HepG2 (cell line): Measurements from ENCODE around the gene SMYD1. TPM values are rescaled to one million over a fixed set of nuclear protein-coding genes. Genes with fewer than 3 reads are reported as not detected.

Experiments
- ATAC-seq: fragments of 200-7000 bp; cut with Tn5 transposase; 3 replicates; pipeline ENCODE4 v1.9.1; 2020; ENCODE audit warnings: mild to moderate bottlenecking, moderate library complexity
- BruUV-seq: library from RNA; stranded (reverse); fragments of 400-500 nt; replicated peaks from 2 replicates; lab custom pipeline; 2021; lab: Mats Ljungman, UMichigan
- CTCF ChIA-PET: fragments of 300-600 bp; formaldehyde crosslinking; extraction: SDS; loops from one replicate; lab custom pipeline; 2021; ENCODE audit warnings: low total read pairs, inconsistent platforms, low intra/inter-chr PET ratio; lab: Yijun Ruan, JAX
- POLR2A ChIA-PET: fragments of 350-600 bp; sonication (Branson Sonifier 250); formaldehyde crosslinking; loops from one replicate; lab custom pipeline; 2020; ENCODE audit warnings: antibody characterized with exemption, inconsistent platforms; lab: Yijun Ruan, JAX
- DNase-seq: peaks from one replicate; pipeline ENCODE4 v3.0.0-alpha.2; 2015; ENCODE audit warnings: low spot score
- FAIRE-seq: peaks from 3 replicates; lab custom pipeline; 2011; peaks lifted over from hg19 to GRCh38; lab: Jason Lieb, UNC
- H2AFZ ChIP-seq: one replicate; pipeline ENCODE4 v1.6.1; 2011; ENCODE audit warnings: low read length, inconsistent platforms
- H3K27ac ChIP-seq: fragments of 300-600 bp; 3 replicates; pipeline ENCODE4 v1.8.0; 2011; ENCODE audit warnings: mixed run types, mild to moderate bottlenecking, mixed read lengths, low read length, inconsistent platforms; ENCODE audit not compliant: insufficient read depth; ENCODE audit errors: extremely low read length
- H3K27me3 ChIP-seq, 2 experiments: fragments of 200-600 bp in 1 of 2; 2 replicates in 1 of 2; 3 replicates in 1 of 2; pipeline versions ENCODE4 v1.6.0 to v1.8.0; 2011; ENCODE audit warnings: low read length in 2 of 2, mild to moderate bottlenecking in 2 of 2, moderate library complexity in 2 of 2, inconsistent platforms in 1 of 2; ENCODE audit not compliant: insufficient read depth in 2 of 2, control insufficient read depth in 1 of 2
- H3K36me3 ChIP-seq, 2 experiments: fragments of 200-600 bp in 1 of 2; replicated peaks in 1 of 2; 2 replicates in 1 of 2; 3 replicates in 1 of 2; pipeline versions ENCODE4 v1.5.1 to v1.8.0; 2011; ENCODE audit warnings: low read length in 2 of 2, inconsistent platforms in 1 of 2; ENCODE audit not compliant: insufficient read depth in 2 of 2, control insufficient read depth in 1 of 2
- H3K4me1 ChIP-seq: 2 replicates; pipeline ENCODE4 v1.5.1; 2012; ENCODE audit warnings: low read length, inconsistent platforms; ENCODE audit not compliant: insufficient read depth
- H3K4me2 ChIP-seq: 2 replicates; pipeline ENCODE4 v1.6.0; 2011; ENCODE audit warnings: low read depth, low read length, inconsistent platforms
- H3K4me3 ChIP-seq, 3 experiments: fragments of 200-600 bp in 1 of 3; sonication (generic), shearing (Covaris generic) in 1 of 3; replicated peaks in 1 of 3; 2 replicates each; pipeline ENCODE4 v1.5.1; 2011 to 2016; ENCODE audit warnings: low read length in 3 of 3, inconsistent platforms in 2 of 3, low read depth in 2 of 3, mild to moderate bottlenecking in 2 of 3, control low read depth in 1 of 3, mixed read lengths in 1 of 3; ENCODE audit not compliant: insufficient read depth in 1 of 3
- H3K79me2 ChIP-seq: one replicate; pipeline ENCODE4 v1.6.1; 2011; ENCODE audit warnings: low read length, inconsistent platforms; ENCODE audit not compliant: insufficient read depth
- H3K9ac ChIP-seq: 2 replicates; pipeline ENCODE4 v1.6.0; 2011; ENCODE audit warnings: mild to moderate bottlenecking, low read depth, low read length, inconsistent platforms; ENCODE audit not compliant: insufficient read depth
- H3K9me3 ChIP-seq: 2 replicates; pipeline ENCODE4 v1.5.1; 2012; ENCODE audit warnings: mild to moderate bottlenecking, low read length
- H4K20me1 ChIP-seq: 2 replicates; pipeline ENCODE4 v1.6.0; 2011; ENCODE audit warnings: inconsistent platforms, mild to moderate bottlenecking, low read length, moderate library complexity; ENCODE audit not compliant: insufficient read depth
- ATF1 ChIP-seq: IDR thresholded peaks from 2 replicates; pipeline ENCODE4 v1.6.1; 2016; ENCODE audit warnings: mild to moderate bottlenecking, control low read depth
- BCLAF1 ChIP-seq: fragments of 450-650 bp; IDR thresholded peaks from 2 replicates; pipeline ENCODE4 v1.6.1; 2017; ENCODE audit warnings: mild to moderate bottlenecking
- CSRNP1 ChIP-seq: sonication (generic); formaldehyde crosslinking; IDR thresholded peaks from 2 replicates; pipeline ENCODE4 v1.8.1; 2023; ENCODE audit warnings: mild to moderate bottlenecking, missing genetic modification reagents
- POLR2AphosphoS5 ChIP-seq: IDR thresholded peaks from 2 replicates; pipeline ENCODE4 v1.6.1; 2012; ENCODE audit warnings: low read depth, low read length
- ZBTB14 ChIP-seq: sonication (generic); formaldehyde crosslinking; IDR thresholded peaks from 2 replicates; pipeline ENCODE4 v1.4.0; 2020; ENCODE audit warnings: missing genetic modification reagents
- WGBS: methylation state at CpG from one replicate; pipeline ENCODE4 v1.1.6; 2017; ENCODE audit warnings: low lambda C conversion rate; 5-methylcytosine and 5-hydroxymethylcytosine counted together
- in situ Hi-C: cut with HindIII; loops from 2 replicates; pipeline ENCODE4 v1.10.0; 2017; ENCODE audit warnings: low pct_unique_long_range_greater_than_20kb; ENCODE audit not compliant: extremely low pct_ligation_motif_present
- intact Hi-C: fragments of 100-400 bp; cut with micrococcal nuclease; formaldehyde crosslinking; loops from one replicate; pipeline ENCODE4 v1.10.0; 2022; ENCODE audit not compliant: unreplicated experiment
- polyA plus RNA-seq, 8 experiments: library from polyadenylated mRNA; depleted of rRNA in 3 of 8; stranded (reverse) in 7 of 8; unstranded in 1 of 8; fragments of >200 nt; fragmentation: Illumina TruSeq in 4 of 8; extraction: Trizol in 4 of 8; gene quantifications; 2 replicates each; pipeline versions ENCODE4 v1.2.1 to v1.2.3, GENCODE V29; 2011 to 2016; ENCODE audit warnings: low read depth in 4 of 8, missing spikeins in 1 of 8, mixed read lengths in 1 of 8; ENCODE audit not compliant: insufficient read depth in 1 of 8
- total RNA-seq, 5 experiments: library from RNA; depleted of rRNA; stranded (reverse); fragments of >200 nt; fragmentation: Illumina TruSeq; extraction: Trizol; gene quantifications; 2 replicates each; pipeline ENCODE4 v1.2.3, GENCODE V29; 2016; ENCODE audit warnings: low read depth in 1 of 5

SMYD1 gene
- total and polyA plus RNA-seq, 2 of the 13 experiments (the other 11 are each of a cell fraction or from before 2014, with no cell fraction given): not detected

- ChIA-PET CTCF (no interaction called here), POLR2A (interaction anchor here (0.8 to 1.8 kb wide), 6 partner anchors 11 to 91 kb away, joined by 3 to 7 read pairs (median 4); partner anchors contain the start of genes FABP1 and RNU2-63P)
- no peak overlapping the region for H3K4me3 ChIP-seq
- DNase-seq: no peak
- peaks cover 5% of the 10 kb centered on the region for H3K79me2 ChIP-seq
- no peak for TF ChIP-seq ZBTB14 (CRISPR knock-in tag)
- TF ChIP-seq POLR2AphosphoS5: 0 out of 2 replicates have a peak, but pooled peaks have one; percentile 18
- ATAC-seq: no peak
- no peaks in the 10 kb centered on the region for H3K27me3 ChIP-seq
- no peak overlapping the region for H2AFZ ChIP-seq
- in situ Hi-C loops (no loop called here), intact Hi-C loops (no loop called here)
- H3K4me1 ChIP-seq: peaks cover 24% of the 10 kb centered on the region
- no peaks in the 10 kb centered on the region for H4K20me1 ChIP-seq
- FAIRE-seq: no peak
- BruUV-seq: no TSS peak
- WGBS: over 99% methylated on average over 3 of the region's 3 CpGs
- H3K4me2 ChIP-seq: no peak overlapping the region
- H3K27ac ChIP-seq: no peak overlapping the region
- H3K9me3 ChIP-seq: no peaks in the 10 kb centered on the region
- no peak overlapping the region for H3K9ac ChIP-seq
- H3K36me3 ChIP-seq: no peaks in the 10 kb centered on the region
Observed at GRCh38 chr2:88048541-88048940, 19.1 kb upstream of the SMYD1 start.

GRCh38 chr2:88049622-88050021 lies 18.0 kb upstream of the SMYD1 start:
- peaks cover 34% of the 10 kb centered on the region for H3K4me1 ChIP-seq
- H3K36me3 ChIP-seq: 0 out of 5 replicates have a peak, but pooled peaks cover 0 to 1% of the 10 kb centered on the region in 2 experiments
- H3K4me3 ChIP-seq: no peak overlapping the region
- H3K79me2 ChIP-seq: peaks cover 16% of the 10 kb centered on the region
- no peaks in the 10 kb centered on the region; a peak in 1 of 5 replicates for H3K27me3 ChIP-seq
- no peak for FAIRE-seq
- TF ChIP-seq CSRNP1 (CRISPR knock-in tag) (0 out of 2 replicates have a peak, but pooled peaks have one; percentile 7), ATF1 (CRISPR knock-in tag) (no peak), BCLAF1 (no peak)
- TF ChIP-seq, all 625 proteins: peak for 1
- CTCF ChIA-PET: no interaction called here
- ATAC-seq (no peak), DNase-seq (no peak)
- Histone ChIP-seq H4K20me1 (no peaks in the 10 kb centered on the region), H2AFZ (no peak overlapping the region), H3K9me3 (no peaks in the 10 kb centered on the region), H3K4me2 (no peak overlapping the region), H3K9ac (no peak overlapping the region), H3K27ac (no peak overlapping the region)
- BruUV-seq: no TSS peak
- in situ Hi-C loops (loop anchor here (25.0 kb wide), 1 partner anchor 413 kb away; the partner anchor contains the start of gene FOXI3), intact Hi-C loops (no loop called here)
- POLR2A ChIA-PET: interaction anchor here (1.1 to 1.8 kb wide), 5 partner anchors 10 to 78 kb away, joined by 3 to 7 read pairs (median 5); partner anchors contain the start of genes FABP1 and RNU2-63P
- WGBS: 97% methylated on average over 1 of the region's 1 CpG
